Measurements from ENCODE around the gene TSEN34.
"Not testable (repeated sequence)": the region's sequence is repeated elsewhere in the genome, so short reads cannot be mapped to it uniquely, and the experiment has no call there.

Gene TSEN34

DNA sequence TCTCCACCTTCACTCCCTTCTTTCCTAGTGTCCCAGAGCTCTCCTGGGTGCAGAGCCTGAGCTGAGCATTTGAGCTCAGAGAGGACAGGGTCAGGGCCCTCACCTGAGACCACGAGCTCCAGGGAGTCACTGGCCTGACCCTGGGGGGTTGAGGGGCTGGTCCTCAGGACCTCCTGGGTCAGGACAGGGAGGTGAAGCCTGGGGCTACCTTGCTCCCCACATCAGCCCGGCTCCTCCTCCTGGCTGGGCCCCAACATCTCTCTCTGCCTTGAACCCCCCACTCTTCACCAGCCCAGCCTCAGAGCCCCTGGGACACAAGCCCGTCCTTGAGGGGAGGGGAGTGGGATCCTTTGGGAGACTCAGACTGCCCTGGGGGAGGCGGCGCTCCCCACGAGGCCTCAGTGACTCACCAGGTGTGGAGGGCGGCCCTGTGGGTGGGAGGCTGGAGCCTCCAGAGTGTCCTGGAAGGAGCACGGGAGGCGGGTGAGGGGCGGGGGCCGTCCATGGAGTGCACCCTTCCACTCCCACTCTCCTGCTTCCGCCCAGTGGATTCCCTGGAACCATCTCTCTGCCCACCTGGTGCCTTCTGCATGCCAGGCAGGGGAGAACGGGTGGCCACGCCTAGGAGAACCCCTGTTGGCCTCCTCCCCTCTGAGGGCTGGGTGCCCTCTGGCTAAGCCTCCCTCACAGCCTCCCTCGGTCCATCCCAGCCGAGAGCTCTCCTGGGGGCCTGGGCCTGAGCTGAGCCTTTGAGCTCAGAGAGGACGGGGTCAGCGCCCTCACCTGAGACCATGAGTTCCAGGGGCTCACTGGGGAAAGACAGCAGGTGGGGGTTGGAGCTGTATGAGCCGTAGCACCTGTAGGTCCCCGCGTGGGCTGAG, 48.6 kb downstream of the TSEN34 start:
- not testable (repeated sequence) for H3K4me1 ChIP-seq (ENCODE audit: control insufficient read depth, insufficient read depth, low read length); H3K9me3 ChIP-seq (ENCODE audit: control insufficient read depth, insufficient read depth, low read length); H3K27me3 ChIP-seq (ENCODE audit: control insufficient read depth, insufficient read depth, low read length); DNase-seq (ENCODE audit: low read depth, low spot score); H3K27ac ChIP-seq (ENCODE audit: low read length); H3K4me3 ChIP-seq (ENCODE audit: low read length); H3K36me3 ChIP-seq (ENCODE audit: control insufficient read depth, insufficient read depth, low read length)
- no CpG with 5 or more reads among the region's 21 CpGs for WGBS (ENCODE audit: insufficient coverage, insufficient read length)

DNA sequence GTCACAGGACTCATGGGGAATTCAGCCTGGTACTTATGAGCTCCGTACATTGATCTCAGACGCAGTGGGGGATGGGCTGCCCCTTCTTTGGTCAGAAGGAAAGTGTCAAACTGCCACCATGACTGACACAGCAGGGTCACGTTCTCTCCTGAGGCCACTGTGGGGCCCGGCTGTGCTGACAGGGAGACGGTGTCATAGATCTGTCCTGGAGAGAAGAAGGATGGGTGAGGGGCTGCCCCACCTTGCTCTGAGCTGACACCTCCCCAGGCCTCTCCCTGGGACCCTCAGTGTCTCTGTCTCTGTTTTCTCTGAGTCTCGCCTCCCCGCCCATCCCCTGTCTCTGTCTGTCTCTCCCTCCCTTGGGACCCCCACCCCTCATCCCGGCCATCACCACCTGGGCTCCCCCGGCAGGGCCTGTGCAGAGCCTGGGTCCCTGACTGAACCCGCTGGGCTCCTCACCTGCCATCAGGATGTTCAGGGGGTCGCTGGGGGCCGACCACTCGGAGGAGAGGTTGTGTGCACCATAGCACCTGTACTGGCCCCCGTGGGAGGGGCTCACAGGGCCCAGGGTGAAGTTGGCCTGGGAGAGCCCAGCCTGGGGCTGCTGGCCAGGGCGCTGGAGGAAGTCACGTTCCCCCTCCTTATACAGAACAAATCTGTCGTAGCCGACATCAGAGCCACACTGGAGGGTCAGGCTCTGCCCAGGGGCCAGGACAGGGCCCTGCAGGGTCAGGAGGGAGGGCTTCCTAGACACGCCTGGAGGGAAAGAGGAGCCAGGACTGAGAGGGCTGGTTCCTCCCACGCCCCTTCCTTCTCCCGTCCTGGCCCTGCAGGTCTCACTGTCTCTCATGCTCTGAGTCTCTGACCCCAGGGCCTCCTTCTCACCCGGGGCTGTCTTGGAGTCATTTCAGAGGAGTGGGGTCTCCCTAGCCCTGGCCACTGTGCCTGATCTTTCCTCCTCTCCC, 49.5 kb downstream of the TSEN34 start:
- H3K27me3 ChIP-seq (ENCODE audit: control insufficient read depth, insufficient read depth, low read length), result not testable (repeated sequence)
- WGBS (ENCODE audit: insufficient coverage, insufficient read length), result no CpG with 5 or more reads among the region's 22 CpGs

DNA sequence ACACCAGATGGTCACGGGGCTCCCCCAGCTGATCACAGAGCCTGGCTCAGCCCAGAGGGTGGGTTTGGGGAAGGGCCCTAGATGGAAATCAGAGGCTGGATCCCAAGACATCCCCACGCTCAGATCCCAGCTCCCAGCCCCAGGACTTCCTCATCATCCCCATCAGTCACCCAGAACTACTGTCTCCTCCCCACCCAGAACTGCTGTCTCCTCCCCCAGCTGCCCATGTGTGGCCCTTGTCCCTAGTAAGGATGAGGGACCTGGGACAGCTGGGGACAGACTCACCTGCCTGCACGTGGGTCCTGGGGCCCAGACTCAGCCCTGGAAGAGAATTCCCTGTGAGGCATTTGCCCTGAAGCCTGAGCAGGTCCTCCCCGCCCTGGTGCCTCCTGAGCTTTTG, 51.1 kb downstream of the TSEN34 start:
- not testable (repeated sequence) for DNase-seq (ENCODE audit: low read depth, low spot score); H3K36me3 ChIP-seq (ENCODE audit: control insufficient read depth, insufficient read depth, low read length); H3K4me1 ChIP-seq (ENCODE audit: control insufficient read depth, insufficient read depth, low read length); H3K4me3 ChIP-seq (ENCODE audit: low read length); H3K27me3 ChIP-seq (ENCODE audit: control insufficient read depth, insufficient read depth, low read length); H3K9me3 ChIP-seq (ENCODE audit: control insufficient read depth, insufficient read depth, low read length); H3K27ac ChIP-seq (ENCODE audit: low read length)
- WGBS (ENCODE audit: insufficient coverage, insufficient read length), result no CpG with 5 or more reads among the region's 4 CpGs

More for the DNA sequence above, 49.5 kb downstream of the TSEN34 start:
- H3K9me3 ChIP-seq (ENCODE audit: control insufficient read depth, insufficient read depth, low read length); H3K36me3 ChIP-seq (ENCODE audit: control insufficient read depth, insufficient read depth, low read length); H3K4me3 ChIP-seq (ENCODE audit: low read length); H3K4me1 ChIP-seq (ENCODE audit: control insufficient read depth, insufficient read depth, low read length); H3K27ac ChIP-seq (ENCODE audit: low read length); DNase-seq (ENCODE audit: low read depth, low spot score): not testable (repeated sequence)

DNA sequence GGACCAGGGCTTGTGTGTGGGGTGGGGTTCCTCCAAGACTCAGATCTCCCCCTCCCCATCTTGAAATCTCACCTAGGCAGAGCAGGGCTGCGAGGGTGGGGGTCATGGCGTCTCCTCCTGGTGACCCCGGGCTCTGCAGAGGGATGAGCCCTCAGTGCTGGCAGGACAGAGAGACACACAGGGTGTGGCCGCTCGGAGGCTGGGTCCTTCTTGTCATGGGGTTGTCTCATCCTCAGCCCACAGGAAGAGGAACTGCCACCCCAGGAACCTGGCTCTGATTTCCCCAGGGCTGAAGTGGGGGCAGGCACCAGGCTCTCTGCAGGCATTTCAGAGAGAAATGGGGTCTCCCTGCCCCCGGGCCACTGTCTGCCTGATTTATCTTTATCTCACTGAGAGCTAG, 51.5 kb downstream of the TSEN34 start, which contains the start of gene LILRA6:
Gene LILRA6 (minus strand): TSS at position 145 of the 400 bp plus-strand sequence.
- H3K4me3 ChIP-seq (ENCODE audit: low read length); H3K9me3 ChIP-seq (ENCODE audit: control insufficient read depth, insufficient read depth, low read length); H3K4me1 ChIP-seq (ENCODE audit: control insufficient read depth, insufficient read depth, low read length); H3K27me3 ChIP-seq (ENCODE audit: control insufficient read depth, insufficient read depth, low read length); H3K27ac ChIP-seq (ENCODE audit: low read length); H3K36me3 ChIP-seq (ENCODE audit: control insufficient read depth, insufficient read depth, low read length); DNase-seq (ENCODE audit: low read depth, low spot score): not testable (repeated sequence)
- no CpG with 5 or more reads among the region's 6 CpGs for WGBS (ENCODE audit: insufficient coverage, insufficient read length)

DNA sequence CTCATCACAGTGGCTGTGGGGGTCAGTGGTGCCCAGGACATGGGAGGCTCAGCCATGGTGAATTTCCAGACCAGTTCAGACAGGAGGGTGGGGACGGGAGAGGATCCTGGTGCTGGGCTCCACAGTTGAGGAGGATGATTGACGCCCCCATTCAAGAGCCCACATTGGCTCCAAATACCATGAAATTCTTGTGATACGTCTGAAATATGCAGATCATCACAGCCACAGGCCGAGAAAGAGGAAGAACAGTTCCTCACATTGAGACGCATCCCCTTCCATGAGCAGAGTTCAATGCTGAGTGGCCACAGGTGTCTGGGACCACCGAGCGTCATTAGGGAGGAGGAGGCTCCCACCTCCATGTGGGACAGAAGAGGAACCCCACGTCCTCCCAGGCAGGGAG, 52.7 kb downstream of the TSEN34 start:
- H3K4me3 ChIP-seq (ENCODE audit: low read length); H3K4me1 ChIP-seq (ENCODE audit: control insufficient read depth, insufficient read depth, low read length); DNase-seq (ENCODE audit: low read depth, low spot score); H3K27ac ChIP-seq (ENCODE audit: low read length); H3K36me3 ChIP-seq (ENCODE audit: control insufficient read depth, insufficient read depth, low read length); H3K9me3 ChIP-seq (ENCODE audit: control insufficient read depth, insufficient read depth, low read length); H3K27me3 ChIP-seq (ENCODE audit: control insufficient read depth, insufficient read depth, low read length): not testable (repeated sequence)
- WGBS (ENCODE audit: insufficient coverage, insufficient read length), result no CpG with 5 or more reads among the region's 8 CpGs

All from iPS DF 6.9 (cell line).